GM12892 (cell line): ENCODE measurements around the gene TMTC2.

Source experiments
- POLR2A ChIP-seq: IDR thresholded peaks from 2 replicates; pipeline ENCODE4 v1.6.1; 2011; ENCODE audit warnings: low read depth, low read length, control low read depth
- POLR2AphosphoS5 ChIP-seq: IDR thresholded peaks from 2 replicates; pipeline ENCODE4 v1.6.1; 2011; ENCODE audit warnings: low read depth, low read length, control low read depth
- TAF1 ChIP-seq: IDR thresholded peaks from 2 replicates; pipeline ENCODE4 v1.6.1; 2011; ENCODE audit warnings: low read depth, mild to moderate bottlenecking, control low read depth, low read length, borderline replicate concordance

- no peak for TF ChIP-seq POLR2AphosphoS5
- no peak for TF ChIP-seq POLR2A
- no peak for TF ChIP-seq TAF1
Observed at GRCh38 chr12:82998509-82998908, 311.8 kb downstream of the TMTC2 start.
